Sigmoid colon (tissue), 7 donors: ENCODE results near the gene SFMBT2. TPM values are rescaled to one million over a fixed set of nuclear protein-coding genes. Genes with fewer than 3 reads are reported as not detected.

Source experiments
- DNase-seq: peaks from one replicate; pipeline ENCODE4 v3.0.0-alpha.2; 2019
- H3K27ac ChIP-seq, 4 donors: fragments of 200-600 bp; sonication (generic); one replicate each; pipeline ENCODE4 v1.5.1; 2016 to 2019; ENCODE audit warnings: mild to moderate bottlenecking in 1 of 4
- H3K27me3 ChIP-seq, 3 donors: fragments of 200-600 bp; sonication (generic); one replicate each; pipeline ENCODE4 v1.5.1; 2019; ENCODE audit warnings: mild to moderate bottlenecking in 1 of 3
- H3K36me3 ChIP-seq, 4 donors: fragments of 200-600 bp; sonication (generic); one replicate each; pipeline ENCODE4 v1.5.1; 2016 to 2019
- H3K4me1 ChIP-seq, 4 donors: fragments of 200-600 bp; sonication (generic); one replicate each; pipeline ENCODE4 v1.5.1; 2017 to 2019
- H3K4me3 ChIP-seq, 4 donors: fragments of 200-600 bp; sonication (generic); one replicate each; pipeline ENCODE4 v1.5.1; 2017 to 2019; ENCODE audit warnings: mild to moderate bottlenecking in 2 of 4, moderate library complexity in 1 of 4
- H3K9me3 ChIP-seq, 4 donors: fragments of 200-600 bp in 3 of 4; sonication (generic) in 3 of 4; one replicate each; pipeline versions ENCODE4 v1.5.1 to v1.6.1; 2013 to 2019
- CTCF ChIP-seq, 4 experiments: fragments of 450-650 bp in 3 of 4; fragments of 200-600 bp in 1 of 4; IDR thresholded peaks; one replicate each; pipeline ENCODE4 v1.5.1; 2016 to 2019; ENCODE audit warnings: antibody characterized with exemption in 4 of 4, mild to moderate bottlenecking in 3 of 4, moderate library complexity in 2 of 4
- EP300 ChIP-seq, 4 donors: sonication (generic); formaldehyde crosslinking; IDR thresholded peaks; one replicate each; pipeline ENCODE4 v1.6.1; 2017; ENCODE audit warnings: antibody characterized with exemption in 4 of 4
- POLR2A ChIP-seq, 2 donors: fragments of 450-650 bp; IDR thresholded peaks; one replicate each; pipeline ENCODE4 v1.6.1; 2016; ENCODE audit warnings: antibody characterized with exemption in 2 of 2, mild to moderate bottlenecking in 2 of 2, moderate library complexity in 2 of 2
- POLR2AphosphoS5 ChIP-seq, 4 donors: sonication (generic); formaldehyde crosslinking; IDR thresholded peaks; one replicate each; pipeline ENCODE4 v1.6.1; 2017; ENCODE audit warnings: antibody characterized with exemption in 4 of 4
- WGBS, 2 donors: extraction: QIAGEN DNeasy Blood & Tissue Kit; methylation state at CpG; one replicate each; pipeline ENCODE4 v1.1.7; 2013; 5-methylcytosine and 5-hydroxymethylcytosine counted together
- intact Hi-C: fragments of 100-400 bp; cut with DNase I; formaldehyde crosslinking; loops from one replicate; pipeline ENCODE4 v1.15.1; 2023
- polyA plus RNA-seq, 3 donors: library from polyadenylated mRNA; stranded (reverse); fragments of 200-250 nt; gene quantifications; one replicate each; pipeline ENCODE4 v1.2.3, GENCODE V29; 2013
- total RNA-seq, 4 donors: library from RNA; depleted of rRNA; stranded (reverse); fragments of >200 nt; gene quantifications; one replicate each; pipeline ENCODE4 v1.1.0, GENCODE V29; 2016
- donor health status: healthy with polysubstance abuse.
- donor health status: Bipolar disorder and iron deficiency.
- donor health status: healthy.

SFMBT2 gene
- total and polyA plus RNA-seq, 7 donors: 0.60 to 6.4 (median 4.2) TPM

- no peak for DNase-seq
- TF ChIP-seq POLR2AphosphoS5 (IDR thresholded peaks at IDR 0.05): no peak
- no peak for TF ChIP-seq CTCF (IDR thresholded peaks at IDR 0.05)
- TF ChIP-seq EP300 (IDR thresholded peaks at IDR 0.05): no peak
- no peak for TF ChIP-seq POLR2A (IDR thresholded peaks at IDR 0.05)
- Histone ChIP-seq H3K9me3 (no peaks in the 10 kb centered on the region), H3K4me3 (no peak overlapping the region), H3K36me3 (no peaks in the 10 kb centered on the region), H3K27ac (no peak overlapping the region), H3K27me3 (no peaks in the 10 kb centered on the region), H3K4me1 (no peaks in the 10 kb centered on the region)
- intact Hi-C loops: no loop called here
These were observed 275.6 kb downstream of the SFMBT2 start for GRCh38 chr10:7135188-7135587.

- intact Hi-C loops: no loop called here
- TF ChIP-seq EP300 (IDR thresholded peaks at IDR 0.05) (no peak), POLR2AphosphoS5 (IDR thresholded peaks at IDR 0.05) (no peak), CTCF (IDR thresholded peaks at IDR 0.05) (no peak), POLR2A (IDR thresholded peaks at IDR 0.05) (no peak)
- no peak overlapping the region for H3K27ac ChIP-seq
- H3K4me3 ChIP-seq: no peak overlapping the region
- 24 to 80% methylated on average over 1 of the region's 1 CpG for WGBS, 2 donors
- H3K27me3 ChIP-seq: no peaks in the 10 kb centered on the region
- no peak for DNase-seq
- no peaks in the 10 kb centered on the region for H3K9me3 ChIP-seq
- H3K4me1 ChIP-seq: no peaks in the 10 kb centered on the region
- no peaks in the 10 kb centered on the region for H3K36me3 ChIP-seq
These were observed 276.4 kb downstream of the SFMBT2 start for GRCh38 chr10:7134448-7134847.

GRCh38 chr10:7133958-7134357 lies 276.9 kb downstream of the SFMBT2 start:
- intact Hi-C loops: no loop called here
- H3K27ac ChIP-seq: no peak overlapping the region
- TF ChIP-seq EP300 (IDR thresholded peaks at IDR 0.05) (no peak), POLR2AphosphoS5 (IDR thresholded peaks at IDR 0.05) (no peak), POLR2A (IDR thresholded peaks at IDR 0.05) (no peak), CTCF (IDR thresholded peaks at IDR 0.05) (no peak)
- WGBS, 2 donors: 68 to 88% methylated on average over 6 of the region's 6 CpGs
- H3K4me3 ChIP-seq: no peak overlapping the region
- no peak for DNase-seq
- no peaks in the 10 kb centered on the region for H3K9me3 ChIP-seq
- H3K27me3 ChIP-seq: no peaks in the 10 kb centered on the region
- no peaks in the 10 kb centered on the region for H3K36me3 ChIP-seq
- H3K4me1 ChIP-seq: no peaks in the 10 kb centered on the region

- no peak for DNase-seq
- Histone ChIP-seq H3K36me3 (no peaks in the 10 kb centered on the region), H3K27me3 (no peaks in the 10 kb centered on the region), H3K4me3 (no peak overlapping the region), H3K27ac (no peak overlapping the region), H3K4me1 (no peaks in the 10 kb centered on the region), H3K9me3 (no peaks in the 10 kb centered on the region)
- TF ChIP-seq CTCF (IDR thresholded peaks at IDR 0.05) (no peak), EP300 (IDR thresholded peaks at IDR 0.05) (no peak), POLR2AphosphoS5 (IDR thresholded peaks at IDR 0.05) (no peak), POLR2A (IDR thresholded peaks at IDR 0.05) (no peak)
- intact Hi-C loops: no loop called here
- 94% methylated on average over 11 of the region's 11 CpGs for WGBS, 2 donors
These were observed 277.6 kb downstream of the SFMBT2 start for GRCh38 chr10:7133278-7133677.

- TF ChIP-seq CTCF (IDR thresholded peaks at IDR 0.05) (no peak), EP300 (IDR thresholded peaks at IDR 0.05) (no peak), POLR2A (IDR thresholded peaks at IDR 0.05) (no peak), POLR2AphosphoS5 (IDR thresholded peaks at IDR 0.05) (no peak)
- Histone ChIP-seq H3K4me3 (no peak overlapping the region), H3K27me3 (no peaks in the 10 kb centered on the region), H3K36me3 (no peaks in the 10 kb centered on the region), H3K4me1 (no peaks in the 10 kb centered on the region), H3K9me3 (no peaks in the 10 kb centered on the region), H3K27ac (no peak overlapping the region)
- DNase-seq: no peak
- 87% methylated on average over 11 of the region's 11 CpGs for WGBS, 2 donors
- intact Hi-C loops: no loop called here
These were observed 280.5 kb downstream of the SFMBT2 start for GRCh38 chr10:7130191-7130911.
